Measurements from ENCODE around the gene KRT76.

KRT76 gene

GRCh38 chr12:52788876-52789636, 11.9 kb upstream of the KRT76 start:
- DNase-seq (ENCODE audit: extremely low spot score), result no peak
- TF ChIP-seq CTCF (IDR thresholded peaks at IDR 0.05; ENCODE audit: control extremely low read depth, extremely low read depth, low read depth, missing control alignments), result no peak
- ChIA-PET CTCF (no interaction called here), POLR2A (no interaction called here)

- DNase-seq (ENCODE audit: extremely low spot score), result no peak
- CTCF ChIA-PET, result no interaction called here
- no peak for TF ChIP-seq CTCF (IDR thresholded peaks at IDR 0.05; ENCODE audit: control extremely low read depth, extremely low read depth, low read depth, missing control alignments)
- POLR2A ChIA-PET, result no interaction called here
These were observed 11.2 kb upstream of the KRT76 start for GRCh38 chr12:52788192-52788875.

- DNase-seq (ENCODE audit: extremely low spot score), result no peak
- no peak for TF ChIP-seq CTCF (IDR thresholded peaks at IDR 0.05; ENCODE audit: control extremely low read depth, extremely low read depth, low read depth, missing control alignments)
- CTCF ChIA-PET, result no interaction called here
- POLR2A ChIA-PET, result no interaction called here
These were observed 10.4 kb upstream of the KRT76 start for GRCh38 chr12:52787324-52788191.

GRCh38 chr12:52784909-52785308, 7.8 kb upstream of the KRT76 start:
- DNase-seq (ENCODE audit: extremely low spot score), result no peak
- ChIA-PET CTCF (interaction anchor here (1.1 kb wide), 1 partner anchor 10 kb away, joined by 3 read pairs; no protein-coding TSS in a partner anchor), POLR2A (no interaction called here)
- no peak for TF ChIP-seq CTCF (IDR thresholded peaks at IDR 0.05; ENCODE audit: control extremely low read depth, extremely low read depth, low read depth, missing control alignments)

- no peak for TF ChIP-seq CTCF (IDR thresholded peaks at IDR 0.05; ENCODE audit: control extremely low read depth, extremely low read depth, low read depth, missing control alignments)
- ChIA-PET CTCF (no interaction called here), POLR2A (no interaction called here)
- DNase-seq (ENCODE audit: extremely low spot score), result no peak
These were observed 6.6 kb upstream of the KRT76 start for GRCh38 chr12:52783563-52784316.

GRCh38 chr12:52782502-52782901, 5.4 kb upstream of the KRT76 start:
- POLR2A ChIA-PET, result no interaction called here
- DNase-seq (ENCODE audit: extremely low spot score), result no peak
- no peak for TF ChIP-seq CTCF (IDR thresholded peaks at IDR 0.05; ENCODE audit: control extremely low read depth, extremely low read depth, low read depth, missing control alignments)
- CTCF ChIA-PET, result interaction anchor here (0.8 to 1.8 kb wide), 2 partner anchors 10 to 14 kb away, joined by 3 to 5 read pairs; no protein-coding TSS in a partner anchor
